Neural progenitor cell (in vitro differentiated cells): ENCODE data around the gene CFAP54. TPM values are rescaled to one million over a fixed set of nuclear protein-coding genes. Genes with fewer than 3 reads are reported as not detected.
A peak's percentile ranks its signal among the peaks of the same experiment; 100 is the strongest.

Experiments used
- DNase-seq: peaks from one replicate; pipeline ENCODE4 v3.0.0-alpha.2; 2016; ENCODE audit warnings: low spot score
- H2AFZ ChIP-seq: fragments of 200-600 bp; sonication (generic); replicated peaks from 2 replicates; pipeline ENCODE4 v1.6.1; 2016; ENCODE audit warnings: antibody characterized with exemption
- H3F3A ChIP-seq: fragments of 200-600 bp; sonication (generic); 2 replicates; pipeline ENCODE4 v1.6.1; 2016; ENCODE audit warnings: antibody characterized with exemption, low read depth
- H3K27ac ChIP-seq: fragments of 200-600 bp; sonication (generic); 2 replicates; pipeline ENCODE4 v1.5.1; 2016; ENCODE audit warnings: mild to moderate bottlenecking
- H3K27me3 ChIP-seq: fragments of 200-600 bp; sonication (generic); 2 replicates; pipeline ENCODE4 v1.6.1; 2016; ENCODE audit warnings: mild to moderate bottlenecking, moderate library complexity
- H3K36me3 ChIP-seq: fragments of 200-600 bp; sonication (generic); 2 replicates; pipeline ENCODE4 v1.5.1; 2016
- H3K4me1 ChIP-seq: fragments of 200-600 bp; sonication (generic); 2 replicates; pipeline ENCODE4 v1.6.1; 2016; ENCODE audit warnings: mixed run types
- H3K4me2 ChIP-seq: fragments of 200-600 bp; sonication (generic); 2 replicates; pipeline ENCODE4 v1.6.1; 2016
- H3K4me3 ChIP-seq: fragments of 200-600 bp; sonication (generic); 2 replicates; pipeline ENCODE4 v1.5.1; 2016
- H3K79me2 ChIP-seq: fragments of 200-600 bp; sonication (generic); 2 replicates; pipeline ENCODE4 v1.6.1; 2016; ENCODE audit warnings: low read depth
- H3K9ac ChIP-seq: fragments of 200-600 bp; sonication (generic); 2 replicates; pipeline ENCODE4 v1.6.1; 2016
- H3K9me3 ChIP-seq: fragments of 200-600 bp; sonication (generic); 2 replicates; pipeline ENCODE4 v1.5.1; 2016; ENCODE audit warnings: low read depth
- H4K20me1 ChIP-seq: fragments of 200-600 bp; sonication (generic); 2 replicates; pipeline ENCODE4 v1.6.1; 2016; ENCODE audit warnings: low read depth
- H3K27ac Mint-ChIP-seq: 3 replicates; pipeline ENCODE4 v1.8.0; 2021; ENCODE audit warnings: mixed read lengths
- H3K27me3 Mint-ChIP-seq: 2 replicates; pipeline ENCODE4 v1.8.0; 2022; ENCODE audit warnings: low read depth, mild to moderate bottlenecking, inconsistent platforms, moderate library complexity, mixed read lengths; ENCODE audit not compliant: insufficient read depth
- H3K36me3 Mint-ChIP-seq: 3 replicates; pipeline ENCODE4 v1.8.0; 2021; ENCODE audit warnings: mixed read lengths
- H3K4me1 Mint-ChIP-seq: 3 replicates; pipeline ENCODE4 v1.8.0; 2021; ENCODE audit warnings: mixed read lengths
- H3K4me3 Mint-ChIP-seq: 3 replicates; pipeline ENCODE4 v1.8.0; 2021; ENCODE audit warnings: mild to moderate bottlenecking, moderate library complexity, mixed read lengths
- H3K9me3 Mint-ChIP-seq: 3 replicates; pipeline ENCODE4 v1.8.0; 2020; ENCODE audit warnings: mixed read lengths
- CTCF ChIP-seq: fragments of 200-600 bp; sonication (generic); IDR thresholded peaks from 2 replicates; pipeline ENCODE4 v1.5.1; 2017; ENCODE audit warnings: antibody characterized with exemption, mild to moderate bottlenecking
- EZH2 ChIP-seq: fragments of 200-600 bp; sonication (generic); IDR thresholded peaks from 2 replicates; pipeline ENCODE4 v1.6.1; 2017; ENCODE audit warnings: antibody characterized with exemption, mild to moderate bottlenecking, moderate library complexity
- EZH2phosphoT487 ChIP-seq: fragments of 200-600 bp; sonication (generic); IDR thresholded peaks from 2 replicates; pipeline ENCODE4 v1.6.1; 2017; ENCODE audit warnings: antibody characterized with exemption
- total RNA-seq: library from RNA; depleted of rRNA; stranded (reverse); fragments of >200 nt; gene quantifications from 2 replicates; pipeline ENCODE4 v1.2.3, GENCODE V29; 2015; ENCODE audit warnings: low replicate concordance

The CFAP54 gene
- total RNA-seq, 1 donor from 2014 or later, result 4.2 TPM

- TF ChIP-seq CTCF (no peak), EZH2phosphoT487 (no peak), EZH2 (no peak)
- H3K9me3 ChIP-seq, result no peaks in the 10 kb centered on the region
- no peaks in the 10 kb centered on the region for H3K4me1 Mint-ChIP-seq
- H3K4me2 ChIP-seq, result no peak overlapping the region
- no peaks in the 10 kb centered on the region for H3K9me3 Mint-ChIP-seq
- H3F3A ChIP-seq, result no peaks in the 10 kb centered on the region
- H4K20me1 ChIP-seq, result no peaks in the 10 kb centered on the region
- no peak for DNase-seq
- H3K36me3 ChIP-seq, result no peaks in the 10 kb centered on the region
- peak overlapping the region; percentile 66 for H2AFZ ChIP-seq
- no peaks in the 10 kb centered on the region for H3K36me3 Mint-ChIP-seq
- no peaks in the 10 kb centered on the region for H3K27me3 ChIP-seq
- H3K4me3 Mint-ChIP-seq, result no peak overlapping the region
- no peak overlapping the region for H3K9ac ChIP-seq
- no peak overlapping the region for H3K27ac Mint-ChIP-seq
- H3K4me1 ChIP-seq, result no peaks in the 10 kb centered on the region
- no peaks in the 10 kb centered on the region for H3K79me2 ChIP-seq
- no peaks in the 10 kb centered on the region for H3K27me3 Mint-ChIP-seq
- no peak overlapping the region for H3K27ac ChIP-seq
- H3K4me3 ChIP-seq, result no peak overlapping the region
Measured at GRCh38 chr12:96786791-96787190, 297.4 kb downstream of the CFAP54 start.

GRCh38 chr12:96803969-96804368 is 314.6 kb downstream of the CFAP54 start:
- peaks cover 7% of the 10 kb centered on the region for H3K4me1 Mint-ChIP-seq
- no peak overlapping the region for H3K27ac Mint-ChIP-seq
- H3K36me3 ChIP-seq, result no peaks in the 10 kb centered on the region
- no peak overlapping the region for H3K4me3 ChIP-seq
- TF ChIP-seq EZH2 (no peak), EZH2phosphoT487 (no peak), CTCF (no peak)
- H3K79me2 ChIP-seq, result no peaks in the 10 kb centered on the region
- no peak overlapping the region for H3K9ac ChIP-seq
- no peak overlapping the region for H3K4me3 Mint-ChIP-seq
- H3K4me1 ChIP-seq, result no peaks in the 10 kb centered on the region
- DNase-seq, result no peak
- H3K27me3 ChIP-seq, result no peaks in the 10 kb centered on the region
- H3K9me3 ChIP-seq, result peaks cover 3% of the 10 kb centered on the region
- peaks cover 2% of the 10 kb centered on the region for H3K27me3 Mint-ChIP-seq
- no peaks in the 10 kb centered on the region for H3F3A ChIP-seq
- no peaks in the 10 kb centered on the region for H4K20me1 ChIP-seq
- no peak overlapping the region for H3K27ac ChIP-seq
- H3K36me3 Mint-ChIP-seq, result peaks cover 21% of the 10 kb centered on the region
- H2AFZ ChIP-seq, result no peak overlapping the region
- H3K9me3 Mint-ChIP-seq, result peaks cover 49% of the 10 kb centered on the region
- H3K4me2 ChIP-seq, result no peak overlapping the region

GRCh38 chr12:96806272-96806671 is 316.9 kb downstream of the CFAP54 start:
- no peak overlapping the region for H3K4me2 ChIP-seq
- Mint-ChIP-seq H3K27ac (no peak overlapping the region), H3K36me3 (peaks cover 20% of the 10 kb centered on the region)

More at GRCh38 chr12:96806272-96806671, 316.9 kb downstream of the CFAP54 start:
- no peaks in the 10 kb centered on the region for H3K79me2 ChIP-seq
- H3K4me1 Mint-ChIP-seq, result peaks cover 22% of the 10 kb centered on the region
- no peaks in the 10 kb centered on the region for H4K20me1 ChIP-seq
- TF ChIP-seq EZH2, result no peak
- TF ChIP-seq EZH2phosphoT487, result no peak
- TF ChIP-seq CTCF, result no peak
- DNase-seq, result no peak
- no peak overlapping the region for H3K4me3 ChIP-seq
- peaks cover 20% of the 10 kb centered on the region for H3F3A ChIP-seq
- H3K9ac ChIP-seq, result no peak overlapping the region
- peaks cover 3% of the 10 kb centered on the region for H3K9me3 ChIP-seq
- peaks cover 21% of the 10 kb centered on the region for H3K4me1 ChIP-seq
- H3K9me3 Mint-ChIP-seq, result peaks cover 50% of the 10 kb centered on the region
- H3K36me3 ChIP-seq, result no peaks in the 10 kb centered on the region
- no peak overlapping the region for H3K27ac ChIP-seq
- H3K27me3 ChIP-seq, result no peaks in the 10 kb centered on the region
- peaks cover 2% of the 10 kb centered on the region for H3K27me3 Mint-ChIP-seq
- H3K4me3 Mint-ChIP-seq, result no peak overlapping the region
- no peak overlapping the region for H2AFZ ChIP-seq
